HG03342 (cell line): ENCODE measurements around the gene IZUMO4.
"Not testable (repeated sequence)": the region's sequence is repeated elsewhere in the genome, so short reads cannot be mapped to it uniquely, and the experiment has no call there.

ENCODE experiments used
- ATAC-seq: cut with Tn5 transposase; IDR thresholded peaks from one replicate; pipeline ENCODE4 v1.9.1; 2021; ENCODE audit warnings: mild to moderate bottlenecking, moderate library complexity; ENCODE audit not compliant: unreplicated experiment

IZUMO4 gene

GRCh38 chr19:2080336-2080988 lies 16.3 kb upstream of the IZUMO4 start:
- no peak for ATAC-seq

GRCh38 chr19:2081873-2082810 lies 14.6 kb upstream of the IZUMO4 start:
- no peak for ATAC-seq

DNA sequence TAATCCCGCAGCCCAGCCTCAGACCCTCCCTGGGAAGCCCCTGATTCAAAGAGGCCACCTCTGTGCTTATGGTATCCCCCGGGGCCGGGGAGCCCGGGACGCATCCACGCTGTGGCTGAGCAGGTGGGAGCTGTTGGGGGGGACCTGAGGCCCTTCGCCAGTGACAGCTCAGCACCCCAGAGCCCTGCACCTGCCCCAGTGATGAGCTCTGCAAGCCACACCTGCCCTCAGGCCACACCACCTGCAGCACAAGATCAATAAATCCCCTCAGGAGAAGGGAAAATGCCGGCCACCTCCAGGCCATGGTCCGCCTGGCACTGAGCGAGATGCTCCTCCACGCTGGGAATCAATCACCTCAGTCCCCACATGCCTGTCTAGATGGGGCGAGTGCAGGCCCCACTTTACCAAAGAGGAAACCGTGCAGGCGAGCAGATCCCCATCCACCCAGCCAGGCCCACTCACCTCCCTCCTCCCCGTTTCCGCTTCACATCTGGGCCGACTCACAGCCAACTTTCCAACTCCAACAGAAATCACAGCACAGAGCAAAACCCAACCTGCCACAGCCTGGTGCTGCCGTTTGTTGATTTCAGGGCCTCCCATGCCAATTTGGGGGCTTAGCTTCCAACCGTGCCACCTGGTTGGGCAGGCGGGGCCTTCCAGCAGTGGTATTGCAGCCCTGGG lies 13.4 kb upstream of the IZUMO4 start:
- ATAC-seq = no peak

GRCh38 chr19:2084993-2085720 lies 11.6 kb upstream of the IZUMO4 start:
- peak; percentile 30 for ATAC-seq

DNA sequence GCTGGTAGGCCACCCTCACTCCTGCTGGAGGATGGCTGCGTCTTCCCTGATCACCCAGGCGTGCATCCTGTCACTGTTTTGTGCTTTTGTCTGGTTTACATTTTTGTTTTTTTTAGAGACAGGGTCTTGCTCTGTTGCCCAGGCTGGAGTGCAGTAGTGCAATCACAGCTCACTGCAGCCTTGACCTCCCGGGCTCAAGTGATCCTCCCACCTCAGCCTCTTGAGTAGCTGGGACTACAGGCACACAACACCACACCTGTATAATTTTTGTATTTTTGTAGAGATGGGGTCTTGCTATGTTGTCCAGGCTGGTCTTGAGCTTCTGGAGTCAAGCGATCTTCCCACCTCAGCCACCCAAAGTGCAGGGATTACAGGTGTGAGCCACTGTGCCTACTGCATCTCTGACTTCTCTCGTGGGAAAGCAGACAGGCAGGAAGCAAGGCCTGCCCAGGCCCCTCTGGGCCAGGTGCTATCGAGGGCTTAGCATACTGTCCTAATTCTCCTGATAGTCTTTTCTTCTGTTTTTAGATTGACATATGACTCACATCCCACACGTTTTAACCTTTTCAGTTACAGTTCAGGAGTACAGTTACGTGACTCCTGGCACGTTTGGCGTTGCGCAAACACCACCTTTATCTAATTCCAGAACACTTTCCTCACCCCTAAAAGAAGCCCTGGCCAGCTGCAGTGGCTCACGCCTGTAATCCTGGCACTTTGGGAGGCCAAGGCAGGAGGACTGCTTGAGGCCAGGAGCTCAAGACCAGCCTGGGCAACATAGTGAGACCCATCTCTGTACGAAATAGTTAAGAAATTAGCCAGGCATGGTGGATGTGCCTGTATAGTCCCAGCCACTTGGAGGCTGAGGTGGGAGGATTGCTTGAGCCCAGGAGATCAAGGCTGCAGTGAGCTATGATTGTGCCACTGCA lies 9.8 kb upstream of the IZUMO4 start:
- ATAC-seq = not testable (repeated sequence)

- no peak for ATAC-seq
Observed at GRCh38 chr19:2087621-2088100, 9.1 kb upstream of the IZUMO4 start.

- no peak for ATAC-seq
Observed at GRCh38 chr19:2089001-2089711, 7.6 kb upstream of the IZUMO4 start.

DNA sequence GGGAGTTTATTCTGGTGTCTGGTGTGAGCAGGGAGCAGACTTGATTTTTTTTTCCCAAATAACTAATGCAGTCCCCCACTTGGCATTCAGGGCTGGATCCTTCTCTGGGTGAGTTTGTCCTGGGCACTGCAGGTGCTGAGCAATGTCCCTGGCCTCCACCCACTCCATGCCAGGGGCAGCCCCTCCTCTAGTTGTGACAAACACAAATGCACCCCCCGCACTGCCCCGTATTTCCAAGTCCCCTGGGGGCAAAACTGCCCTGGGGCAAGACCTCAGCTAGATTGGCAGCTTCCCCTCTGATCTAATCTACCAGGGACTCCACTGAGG lies 7.0 kb upstream of the IZUMO4 start:
- ATAC-seq = peak; percentile 0

GRCh38 chr19:2091926-2092525 lies 4.7 kb upstream of the IZUMO4 start:
- ATAC-seq = not testable (repeated sequence)

- peak; percentile 12 for ATAC-seq
Observed at GRCh38 chr19:2096034-2096479, 658 bp upstream of the IZUMO4 start, which contains the start of gene MOB3A. Gene MOB3A (minus strand): TSS chr19:2096326. CDS start chr19:2078560, 17,766 bp downstream.

DNA sequence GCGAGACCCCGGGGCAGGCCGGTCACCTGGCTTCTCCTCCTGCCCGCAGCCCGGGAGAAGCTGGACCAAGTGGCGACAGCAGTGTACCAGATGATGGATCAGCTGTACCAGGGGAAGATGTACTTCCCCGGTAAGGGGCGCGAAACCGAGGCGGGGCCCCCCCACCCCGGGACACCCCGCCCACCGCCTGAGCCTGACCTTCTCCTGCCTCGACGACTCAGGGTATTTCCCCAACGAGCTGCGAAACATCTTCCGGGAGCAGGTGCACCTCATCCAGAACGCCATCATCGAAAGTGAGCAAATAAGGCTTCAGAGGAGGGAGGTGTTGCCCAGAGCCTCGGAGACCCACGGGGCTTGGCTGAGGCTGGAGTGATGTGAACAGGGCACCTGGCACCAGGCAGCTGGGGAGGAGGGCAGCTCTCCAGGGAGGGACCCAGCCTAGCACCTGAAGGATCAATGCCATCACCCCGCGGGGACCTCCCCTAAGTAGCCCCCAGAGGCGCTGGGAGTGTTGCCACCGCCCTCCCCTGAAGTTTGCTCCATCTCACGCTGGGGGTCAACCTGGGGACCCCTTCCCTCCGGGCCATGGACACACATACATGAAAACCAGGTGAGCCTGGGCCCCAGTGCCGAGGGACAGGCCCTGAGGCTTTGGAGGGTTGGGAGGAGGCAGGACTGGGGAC lies 629 bp downstream of the IZUMO4 start:
- no peak for ATAC-seq

DNA sequence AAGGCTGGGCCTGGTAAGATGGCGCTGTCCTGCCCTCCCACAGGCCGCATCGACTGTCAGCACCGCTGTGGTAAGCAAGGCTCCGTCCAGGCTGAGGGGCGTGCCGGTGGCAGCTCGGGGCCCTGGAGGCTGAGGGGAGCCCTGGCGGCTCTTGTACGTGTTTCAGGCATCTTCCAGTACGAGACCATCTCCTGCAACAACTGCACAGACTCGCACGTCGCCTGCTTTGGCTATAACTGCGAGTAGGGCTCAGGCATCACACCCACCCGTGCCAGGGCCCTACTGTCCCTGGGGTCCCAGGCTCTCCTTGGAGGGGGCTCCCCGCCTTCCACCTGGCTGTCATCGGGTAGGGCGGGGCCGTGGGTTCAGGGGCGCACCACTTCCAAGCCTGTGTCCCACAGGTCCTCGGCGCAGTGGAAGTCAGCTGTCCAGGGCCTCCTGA lies 1.2 kb downstream of the IZUMO4 start:
- no peak for ATAC-seq

DNA sequence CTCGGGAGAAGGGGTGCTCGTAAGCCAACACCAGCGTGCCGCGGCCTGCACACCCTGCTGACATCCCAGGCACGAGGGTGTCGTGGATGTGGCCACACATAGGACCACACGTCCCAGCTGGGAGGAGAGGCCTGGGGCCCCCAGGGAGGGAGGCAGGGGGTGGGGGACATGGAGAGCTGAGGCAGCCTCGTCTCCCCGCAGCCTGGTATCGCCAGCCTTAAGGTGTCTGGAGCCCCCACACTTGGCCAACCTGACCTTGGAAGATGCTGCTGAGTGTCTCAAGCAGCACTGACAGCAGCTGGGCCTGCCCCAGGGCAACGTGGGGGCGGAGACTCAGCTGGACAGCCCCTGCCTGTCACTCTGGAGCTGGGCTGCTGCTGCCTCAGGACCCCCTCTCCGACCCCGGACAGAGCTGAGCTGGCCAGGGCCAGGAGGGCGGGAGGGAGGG lies 2.4 kb downstream of the IZUMO4 start:
- ATAC-seq = no peak

GRCh38 chr19:2099937-2100718 lies 3.4 kb downstream of the IZUMO4 start:
- ATAC-seq = no peak

GRCh38 chr19:2100719-2101061 lies 4.0 kb downstream of the IZUMO4 start:
- ATAC-seq = no peak

- no peak for ATAC-seq
Observed at GRCh38 chr19:2101417-2102335, 5.0 kb downstream of the IZUMO4 start.
